Trophoblast cell (in vitro differentiated cells and primary cell): Measurements from ENCODE around the gene MGRN1.

Experiments
- DNase-seq, 2 donors: peaks; one replicate each; pipeline ENCODE4 v3.0.0-alpha.2; 2016
- H2AFZ ChIP-seq: 2 replicates; pipeline ENCODE4 v1.6.1; 2013; ENCODE audit warnings: low read length, moderate library complexity, mild to moderate bottlenecking; ENCODE audit not compliant: insufficient read depth, poor library complexity
- H2AK5ac ChIP-seq: 2 replicates; pipeline ENCODE4 v1.6.1; 2013; ENCODE audit warnings: mild to moderate bottlenecking, low read length
- H2BK120ac ChIP-seq: 2 replicates; pipeline ENCODE4 v1.6.1; 2013; ENCODE audit warnings: low read length, mild to moderate bottlenecking, moderate library complexity; ENCODE audit not compliant: insufficient read depth, poor library complexity
- H2BK12ac ChIP-seq: 2 replicates; pipeline ENCODE4 v1.6.1; 2013; ENCODE audit warnings: mild to moderate bottlenecking, low read length, moderate library complexity
- H2BK5ac ChIP-seq: 2 replicates; pipeline ENCODE4 v1.6.1; 2013; ENCODE audit warnings: low read length, low read depth, moderate library complexity, mild to moderate bottlenecking; ENCODE audit not compliant: poor library complexity
- H3K14ac ChIP-seq: 2 replicates; pipeline ENCODE4 v1.6.1; 2013; ENCODE audit warnings: mild to moderate bottlenecking, low read length
- H3K18ac ChIP-seq: 2 replicates; pipeline ENCODE4 v1.6.1; 2013; ENCODE audit warnings: mild to moderate bottlenecking, low read length
- H3K23ac ChIP-seq: 2 replicates; pipeline ENCODE4 v1.6.1; 2013; ENCODE audit warnings: low read length
- H3K27ac ChIP-seq: 2 replicates; pipeline ENCODE4 v1.5.1; 2013; ENCODE audit warnings: low read depth, mild to moderate bottlenecking, inconsistent platforms, low read length, moderate library complexity
- H3K27me3 ChIP-seq: 2 replicates; pipeline ENCODE4 v1.6.1; 2013; ENCODE audit warnings: inconsistent platforms, mild to moderate bottlenecking, low read length, moderate library complexity; ENCODE audit not compliant: insufficient read depth
- H3K36me3 ChIP-seq, 2 experiments: 1 replicate in 1 of 2; 2 replicates in 1 of 2; pipeline ENCODE4 v1.6.1; 2013; ENCODE audit warnings: low read length in 2 of 2, mild to moderate bottlenecking in 2 of 2, moderate library complexity in 1 of 2; ENCODE audit not compliant: insufficient read depth in 2 of 2, control insufficient read depth in 1 of 2
- H3K4ac ChIP-seq: 2 replicates; pipeline ENCODE4 v1.6.1; 2013; ENCODE audit warnings: low read depth, mild to moderate bottlenecking, low read length, moderate library complexity
- H3K4me1 ChIP-seq, 2 experiments: 1 replicate in 1 of 2; 2 replicates in 1 of 2; pipeline ENCODE4 v1.6.1; 2013; ENCODE audit warnings: low read length in 2 of 2, mild to moderate bottlenecking in 2 of 2, moderate library complexity in 1 of 2; ENCODE audit not compliant: insufficient read depth in 2 of 2, control insufficient read depth in 1 of 2
- H3K4me2 ChIP-seq: 2 replicates; pipeline ENCODE4 v1.6.1; 2013; ENCODE audit warnings: inconsistent platforms, mild to moderate bottlenecking, low read length, moderate library complexity
- H3K4me3 ChIP-seq: 2 replicates; pipeline ENCODE4 v1.5.1; 2013; ENCODE audit warnings: mild to moderate bottlenecking, low read depth, low read length, inconsistent platforms
- H3K79me1 ChIP-seq: one replicate; pipeline ENCODE4 v1.6.1; 2013; ENCODE audit warnings: low read length
- H3K79me2 ChIP-seq: 2 replicates; pipeline ENCODE4 v1.6.1; 2013; ENCODE audit warnings: low read length, mild to moderate bottlenecking; ENCODE audit not compliant: control insufficient read depth, insufficient read depth, poor library complexity
- H3K9ac ChIP-seq: 2 replicates; pipeline ENCODE4 v1.6.1; 2013; ENCODE audit warnings: mild to moderate bottlenecking, low read length
- H3K9me3 ChIP-seq: 2 replicates; pipeline ENCODE4 v1.6.1; 2013; ENCODE audit warnings: low read depth, mild to moderate bottlenecking, control low read depth, inconsistent platforms, low read length; ENCODE audit not compliant: insufficient read depth
- H4K12ac ChIP-seq: 2 replicates; pipeline ENCODE4 v1.6.1; 2013; ENCODE audit warnings: low read depth, mild to moderate bottlenecking, low read length, moderate library complexity
- H4K8ac ChIP-seq: 2 replicates; pipeline ENCODE4 v1.6.1; 2013; ENCODE audit warnings: low read depth, mild to moderate bottlenecking, low read length, moderate library complexity
- H4K91ac ChIP-seq: one replicate; pipeline ENCODE4 v1.6.1; 2013; ENCODE audit warnings: low read depth, mild to moderate bottlenecking, low read length, moderate library complexity
- WGBS: extraction: QIAGEN DNeasy Blood & Tissue Kit; methylation state at CpG from one replicate; pipeline ENCODE4 v1.1.7; 2013; ENCODE audit warnings: missing lambda C conversion rate; ENCODE audit not compliant: insufficient read length, insufficient coverage; ENCODE audit errors: extremely low coverage; 5-methylcytosine and 5-hydroxymethylcytosine counted together

Gene MGRN1

GRCh38 chr16:4609200-4610010 is 15.2 kb upstream of the MGRN1 start:
- peaks cover 13% of the 10 kb centered on the region for H3K79me1 ChIP-seq
- no peaks in the 10 kb centered on the region for H3K9me3 ChIP-seq
- H3K4me1 ChIP-seq = peaks cover 16 to 19% of the 10 kb centered on the region in 2 experiments
- no peak overlapping the region for H3K18ac ChIP-seq
- no peak overlapping the region for H3K14ac ChIP-seq
- no peak overlapping the region for H3K9ac ChIP-seq
- H3K27me3 ChIP-seq = no peaks in the 10 kb centered on the region
- H4K12ac ChIP-seq = no peak overlapping the region
- no peak overlapping the region for H2BK12ac ChIP-seq
- no peak overlapping the region for H4K91ac ChIP-seq
- no peak overlapping the region for H2AFZ ChIP-seq
- no peak overlapping the region for H3K23ac ChIP-seq
- H3K4me2 ChIP-seq = no peak overlapping the region
- H2BK120ac ChIP-seq = no peak overlapping the region
- no peak for DNase-seq
- H2BK5ac ChIP-seq = no peak overlapping the region
- H3K27ac ChIP-seq = no peak overlapping the region
- H3K36me3 ChIP-seq = peaks cover 33 to 34% of the 10 kb centered on the region in 2 experiments
- WGBS = no CpG with 5 or more reads among the region's 45 CpGs
- H3K4ac ChIP-seq = no peak overlapping the region
- H3K79me2 ChIP-seq = peaks cover 23% of the 10 kb centered on the region
- no peak overlapping the region for H3K4me3 ChIP-seq
- H4K8ac ChIP-seq = no peak overlapping the region
- H2AK5ac ChIP-seq = no peak overlapping the region

- H3K27me3 ChIP-seq = no peaks in the 10 kb centered on the region
- no peak overlapping the region for H2BK120ac ChIP-seq
- peaks cover 16 to 24% of the 10 kb centered on the region in 2 experiments for H3K4me1 ChIP-seq
These were observed 14.3 kb upstream of the MGRN1 start for GRCh38 chr16:4610011-4611005.

DNA sequence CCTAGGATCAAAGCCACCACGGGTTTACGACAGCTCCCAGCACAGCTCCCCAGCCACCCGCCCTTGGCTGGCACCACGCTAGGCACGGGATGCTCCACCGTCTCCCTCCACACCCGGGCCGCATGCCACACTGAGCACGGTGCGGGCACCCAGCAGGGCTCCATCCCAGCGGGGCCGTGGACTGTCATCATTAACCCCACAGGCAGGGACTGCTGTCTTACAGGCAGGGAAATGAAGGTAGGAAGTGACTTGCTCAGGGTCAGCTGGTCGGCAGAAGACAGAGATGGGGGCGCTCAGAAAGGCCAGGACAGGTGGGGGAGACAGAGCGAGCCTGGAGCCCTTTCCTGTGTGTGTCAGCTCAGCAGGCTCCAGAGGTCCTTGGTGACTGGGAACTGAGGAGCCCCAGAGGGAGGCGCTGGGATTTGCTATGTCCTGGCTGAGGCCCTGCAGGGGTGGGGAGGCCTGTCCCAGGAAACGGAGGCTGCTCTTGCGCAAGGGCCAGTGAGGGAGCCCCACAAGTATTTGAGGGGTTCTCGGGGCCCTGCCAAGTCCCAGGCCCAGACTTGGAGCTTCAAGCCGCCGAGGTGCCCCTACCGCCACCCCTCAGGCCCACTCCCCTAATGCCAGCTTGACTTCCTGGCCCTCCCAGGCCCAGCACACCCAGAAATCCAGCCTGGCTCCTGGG is 13.1 kb upstream of the MGRN1 start:
- Histone ChIP-seq H3K79me2 (peaks cover 29% of the 10 kb centered on the region), H3K4me2 (no peak overlapping the region), H2BK5ac (no peak overlapping the region), H3K27me3 (no peaks in the 10 kb centered on the region), H2AK5ac (peak overlapping the region; percentile 4), H3K18ac (peak overlapping the region; percentile 1), H3K14ac (no peak overlapping the region), H3K4ac (peak overlapping the region; percentile 81), H3K4me1 (peaks cover 16 to 30% of the 10 kb centered on the region in 2 experiments), H2BK120ac (no peak overlapping the region), H3K9me3 (no peaks in the 10 kb centered on the region), H3K27ac (no peak overlapping the region), H3K9ac (no peak overlapping the region), H3K23ac (no peak overlapping the region), H2BK12ac (no peak overlapping the region), H4K91ac (no peak overlapping the region), H3K36me3 (peaks cover 33 to 34% of the 10 kb centered on the region in 2 experiments), H4K8ac (no peak overlapping the region), H4K12ac (no peak overlapping the region), H3K4me3 (no peak overlapping the region), H3K79me1 (peaks cover 24% of the 10 kb centered on the region), H2AFZ (no peak overlapping the region)
- WGBS = no CpG with 5 or more reads among the region's 22 CpGs
- DNase-seq = no peak

More at GRCh38 chr16:4610011-4611005, 14.3 kb upstream of the MGRN1 start:
- Histone ChIP-seq H2AK5ac (no peak overlapping the region), H3K9ac (no peak overlapping the region), H2BK12ac (no peak overlapping the region), H3K4ac (no peak overlapping the region), H3K4me3 (no peak overlapping the region), H3K27ac (no peak overlapping the region), H3K79me1 (peaks cover 20% of the 10 kb centered on the region), H3K9me3 (no peaks in the 10 kb centered on the region), H4K8ac (no peak overlapping the region), H2AFZ (no peak overlapping the region), H3K14ac (no peak overlapping the region), H3K36me3 (peaks cover 33 to 34% of the 10 kb centered on the region in 2 experiments), H3K79me2 (peaks cover 27% of the 10 kb centered on the region), H3K4me2 (no peak overlapping the region), H3K23ac (no peak overlapping the region), H2BK5ac (no peak overlapping the region), H4K12ac (no peak overlapping the region), H3K18ac (no peak overlapping the region), H4K91ac (no peak overlapping the region)
- DNase-seq = no peak
- WGBS = no CpG with 5 or more reads among the region's 32 CpGs

GRCh38 chr16:4612474-4612931 is 12.1 kb upstream of the MGRN1 start:
- Histone ChIP-seq H2AFZ (no peak overlapping the region), H2BK120ac (no peak overlapping the region), H3K36me3 (peaks cover 27 to 29% of the 10 kb centered on the region in 2 experiments), H3K9me3 (no peaks in the 10 kb centered on the region), H3K27ac (peak overlapping the region; percentile 38), H3K9ac (no peak overlapping the region), H3K4ac (peak overlapping the region; percentile 68), H4K91ac (no peak overlapping the region), H3K79me1 (peaks cover 27% of the 10 kb centered on the region), H3K4me3 (no peak overlapping the region), H4K12ac (no peak overlapping the region), H2BK5ac (no peak overlapping the region), H3K14ac (peak overlapping the region; percentile 7), H3K23ac (no peak overlapping the region), H3K4me2 (peak overlapping the region; percentile 91), H3K79me2 (peaks cover 32% of the 10 kb centered on the region), H4K8ac (no peak overlapping the region), H3K18ac (no peak overlapping the region), H2AK5ac (no peak overlapping the region), H2BK12ac (no peak overlapping the region), H3K4me1 (peaks cover 16 to 30% of the 10 kb centered on the region in 2 experiments), H3K27me3 (no peaks in the 10 kb centered on the region)
- no CpG with 5 or more reads among the region's 7 CpGs for WGBS
- no peak for DNase-seq
